Neuronal stem cell (in vitro differentiated cells): ENCODE measurements around the gene TBC1D22A.

Source experiments
- DNase-seq: peaks from one replicate; pipeline ENCODE4 v3.0.0-alpha.2; 2013; ENCODE audit warnings: low spot score
- H2AFZ ChIP-seq: one replicate; pipeline ENCODE4 v1.6.1; 2013; ENCODE audit warnings: mild to moderate bottlenecking, low read length, inconsistent platforms
- H2AK5ac ChIP-seq: 2 replicates; pipeline ENCODE4 v1.6.1; 2013; ENCODE audit warnings: low read depth, mild to moderate bottlenecking, inconsistent platforms, low read length, moderate library complexity, mixed read lengths
- H2BK120ac ChIP-seq: 2 replicates; pipeline ENCODE4 v1.6.1; 2013; ENCODE audit warnings: low read depth, mild to moderate bottlenecking, inconsistent platforms, low read length, moderate library complexity, mixed read lengths
- H2BK12ac ChIP-seq: one replicate; pipeline ENCODE4 v1.6.1; 2013; ENCODE audit warnings: low read length, inconsistent platforms
- H2BK15ac ChIP-seq: 2 replicates; pipeline ENCODE4 v1.6.1; 2013; ENCODE audit warnings: mild to moderate bottlenecking, low read length, inconsistent platforms, mixed read lengths
- H2BK5ac ChIP-seq: one replicate; pipeline ENCODE4 v1.6.1; 2013; ENCODE audit warnings: inconsistent platforms, mild to moderate bottlenecking, low read length, moderate library complexity
- H3K14ac ChIP-seq: one replicate; pipeline ENCODE4 v1.6.1; 2013; ENCODE audit warnings: low read length, inconsistent platforms
- H3K18ac ChIP-seq: 2 replicates; pipeline ENCODE4 v1.6.1; 2013; ENCODE audit warnings: low read length, inconsistent platforms
- H3K23ac ChIP-seq: 2 replicates; pipeline ENCODE4 v1.6.1; 2013; ENCODE audit warnings: low read depth, mild to moderate bottlenecking, mixed read lengths, low read length, inconsistent platforms; ENCODE audit not compliant: poor library complexity
- H3K27ac ChIP-seq: replicated peaks from 3 replicates; pipeline ENCODE4 v1.5.1; 2013; ENCODE audit warnings: low read length, inconsistent platforms
- H3K27me3 ChIP-seq, 3 experiments: 2 replicates each; pipeline ENCODE4 v1.6.1; 2013; ENCODE audit warnings: low read length in 3 of 3, mild to moderate bottlenecking in 2 of 3, inconsistent platforms in 1 of 3, low read depth in 1 of 3, mixed read lengths in 1 of 3, moderate library complexity in 1 of 3; ENCODE audit not compliant: control insufficient read depth in 3 of 3, insufficient read depth in 3 of 3
- H3K36me3 ChIP-seq, 2 donors: replicated peaks in 1 of 2; 2 replicates each; pipeline ENCODE4 v1.6.1; 2013; ENCODE audit warnings: low read length in 2 of 2; ENCODE audit not compliant: control insufficient read depth in 2 of 2, insufficient read depth in 2 of 2
- H3K4ac ChIP-seq: 2 replicates; pipeline ENCODE4 v1.6.1; 2013; ENCODE audit warnings: inconsistent platforms, mild to moderate bottlenecking, low read length, moderate library complexity
- H3K4me1 ChIP-seq, 2 donors: 1 replicate in 1 of 2; 2 replicates in 1 of 2; pipeline ENCODE4 v1.6.1; 2013; ENCODE audit warnings: low read length in 2 of 2, low read depth in 1 of 2; ENCODE audit not compliant: control insufficient read depth in 2 of 2, insufficient read depth in 1 of 2
- H3K4me2 ChIP-seq: one replicate; pipeline ENCODE4 v1.6.1; 2013; ENCODE audit warnings: mild to moderate bottlenecking, low read length, inconsistent platforms; ENCODE audit not compliant: insufficient read depth, poor library complexity, severe bottlenecking
- H3K4me3 ChIP-seq, 2 donors: 2 replicates each; pipeline ENCODE4 v1.5.1; 2013; ENCODE audit warnings: low read length in 2 of 2, mild to moderate bottlenecking in 2 of 2, inconsistent platforms in 1 of 2, moderate library complexity in 1 of 2
- H3K79me1 ChIP-seq: one replicate; pipeline ENCODE4 v1.6.1; 2013; ENCODE audit warnings: low read depth, mild to moderate bottlenecking, inconsistent platforms, low read length, moderate library complexity
- H3K9ac ChIP-seq: one replicate; pipeline ENCODE4 v1.6.1; 2013; ENCODE audit warnings: mild to moderate bottlenecking, low read depth, low read length, inconsistent platforms; ENCODE audit not compliant: poor library complexity
- H3K9me3 ChIP-seq, 2 donors: replicated peaks in 1 of 2; 2 replicates each; pipeline versions ENCODE3 to v1.6.1; 2013; ENCODE audit warnings: low read length in 2 of 2, mild to moderate bottlenecking in 2 of 2, inconsistent platforms in 1 of 2, low read depth in 1 of 2, mixed read lengths in 1 of 2, moderate library complexity in 1 of 2; ENCODE audit not compliant: control insufficient read depth in 2 of 2, insufficient read depth in 1 of 2
- H4K8ac ChIP-seq: one replicate; pipeline ENCODE4 v1.6.1; 2013; ENCODE audit warnings: low read depth, mild to moderate bottlenecking, inconsistent platforms, low read length, moderate library complexity
- H4K91ac ChIP-seq: one replicate; pipeline ENCODE4 v1.6.1; 2013; ENCODE audit warnings: low read length, low read depth, mild to moderate bottlenecking, inconsistent platforms; ENCODE audit not compliant: poor library complexity
- WGBS, 2 donors: extraction: QIAGEN DNeasy Blood & Tissue Kit; methylation state at CpG; one replicate each; pipeline ENCODE4 v1.1.7; 2013; ENCODE audit warnings: missing lambda C conversion rate in 2 of 2, mixed read lengths in 1 of 2; ENCODE audit not compliant: insufficient read length in 2 of 2, insufficient replicate concordance in 1 of 2; ENCODE audit errors: extremely low coverage in 2 of 2; 5-methylcytosine and 5-hydroxymethylcytosine counted together

TBC1D22A gene

GRCh38 chr22:46997311-46997970 lies 235.0 kb downstream of the TBC1D22A start:
- Histone ChIP-seq H3K36me3 (no peaks in the 10 kb centered on the region), H3K18ac (no peak overlapping the region), H2BK15ac (no peak overlapping the region), H3K4me3 (no peak overlapping the region), H3K79me1 (no peaks in the 10 kb centered on the region), H3K27ac (no peak overlapping the region), H4K8ac (no peak overlapping the region), H3K4ac (no peak overlapping the region), H2AFZ (no peak overlapping the region), H3K4me2 (no peak overlapping the region), H2BK5ac (no peak overlapping the region), H2AK5ac (no peak overlapping the region), H3K14ac (no peak overlapping the region), H3K4me1 (no peaks in the 10 kb centered on the region), H4K91ac (no peak overlapping the region), H2BK12ac (no peak overlapping the region), H3K23ac (no peak overlapping the region), H2BK120ac (no peak overlapping the region), H3K9ac (no peak overlapping the region), H3K9me3 (no peaks in the 10 kb centered on the region), H3K27me3 (no peaks in the 10 kb centered on the region)
- DNase-seq: no peak
- no CpG with 5 or more reads among the region's 15 CpGs for WGBS, 2 donors

- H3K4me3 ChIP-seq: no peak overlapping the region
- H3K18ac ChIP-seq: no peak overlapping the region
- no peak for DNase-seq
- no peaks in the 10 kb centered on the region for H3K9me3 ChIP-seq
- H3K23ac ChIP-seq: no peak overlapping the region
- H3K9ac ChIP-seq: no peak overlapping the region
- H3K79me1 ChIP-seq: peaks cover under 1% of the 10 kb centered on the region
- H2AFZ ChIP-seq: no peak overlapping the region
- no peaks in the 10 kb centered on the region for H3K4me1 ChIP-seq
- H2BK5ac ChIP-seq: no peak overlapping the region
- no peak overlapping the region for H2BK12ac ChIP-seq
- no peak overlapping the region for H3K4ac ChIP-seq
- H2BK120ac ChIP-seq: no peak overlapping the region
- no peak overlapping the region for H4K91ac ChIP-seq
- H3K36me3 ChIP-seq: no peaks in the 10 kb centered on the region
- no peak overlapping the region for H3K27ac ChIP-seq
- H3K4me2 ChIP-seq: no peak overlapping the region
- WGBS, 2 donors: no CpG with 5 or more reads among the region's 12 CpGs
- H2BK15ac ChIP-seq: no peak overlapping the region
- no peak overlapping the region for H2AK5ac ChIP-seq
- no peak overlapping the region for H3K14ac ChIP-seq
- no peaks in the 10 kb centered on the region for H3K27me3 ChIP-seq
- no peak overlapping the region for H4K8ac ChIP-seq
Measured at GRCh38 chr22:46998331-46998730, 235.9 kb downstream of the TBC1D22A start.

- no peak overlapping the region for H2AK5ac ChIP-seq
- H3K4me3 ChIP-seq: no peak overlapping the region
- no CpG with 5 or more reads among the region's 11 CpGs for WGBS, 2 donors
- no peaks in the 10 kb centered on the region for H3K27me3 ChIP-seq
- no peak overlapping the region for H3K9ac ChIP-seq
- H3K14ac ChIP-seq: no peak overlapping the region
- H3K36me3 ChIP-seq: peaks cover 0 to 1% of the 10 kb centered on the region in 2 donors
- no peak for DNase-seq
- H3K23ac ChIP-seq: no peak overlapping the region
- no peak overlapping the region for H3K18ac ChIP-seq
- no peak overlapping the region for H3K4ac ChIP-seq
- H3K4me1 ChIP-seq: no peaks in the 10 kb centered on the region
- no peak overlapping the region for H2BK12ac ChIP-seq
- H3K9me3 ChIP-seq: no peaks in the 10 kb centered on the region
- peaks cover 3% of the 10 kb centered on the region for H3K79me1 ChIP-seq
- no peak overlapping the region for H2BK5ac ChIP-seq
- H4K8ac ChIP-seq: no peak overlapping the region
- no peak overlapping the region for H3K27ac ChIP-seq
- no peak overlapping the region for H3K4me2 ChIP-seq
- no peak overlapping the region for H4K91ac ChIP-seq
- H2BK120ac ChIP-seq: no peak overlapping the region
- no peak overlapping the region for H2BK15ac ChIP-seq
- no peak overlapping the region for H2AFZ ChIP-seq
Measured at GRCh38 chr22:47000256-47000655, 237.8 kb downstream of the TBC1D22A start.

GRCh38 chr22:47000888-47001287 lies 238.4 kb downstream of the TBC1D22A start:
- DNase-seq: no peak
- H4K8ac ChIP-seq: no peak overlapping the region
- H3K9me3 ChIP-seq: no peaks in the 10 kb centered on the region
- H2BK12ac ChIP-seq: no peak overlapping the region
- H2AK5ac ChIP-seq: no peak overlapping the region
- H3K36me3 ChIP-seq: peaks cover 0 to 1% of the 10 kb centered on the region in 2 donors
- H2AFZ ChIP-seq: no peak overlapping the region
- no peak overlapping the region for H3K4me2 ChIP-seq
- H2BK120ac ChIP-seq: no peak overlapping the region
- H3K4ac ChIP-seq: no peak overlapping the region
- no peak overlapping the region for H3K23ac ChIP-seq
- H3K4me1 ChIP-seq: no peaks in the 10 kb centered on the region
- no peak overlapping the region for H3K18ac ChIP-seq
- no peak overlapping the region for H2BK5ac ChIP-seq
- WGBS, 2 donors: no CpG with 5 or more reads among the region's 4 CpGs
- no peak overlapping the region for H2BK15ac ChIP-seq
- no peaks in the 10 kb centered on the region for H3K27me3 ChIP-seq
- no peak overlapping the region for H4K91ac ChIP-seq
- H3K4me3 ChIP-seq: no peak overlapping the region
- H3K27ac ChIP-seq: no peak overlapping the region
- no peak overlapping the region for H3K14ac ChIP-seq
- peaks cover 3% of the 10 kb centered on the region for H3K79me1 ChIP-seq
- H3K9ac ChIP-seq: no peak overlapping the region
